ENCODE measurements around the gene E2F4.

The E2F4 gene

GRCh38 chr16:67208154-67208896, 16.4 kb downstream of the E2F4 start:
- DNase-seq (ENCODE audit: low spot score) = no peak

- DNase-seq (ENCODE audit: low spot score) = no peak
Measured at GRCh38 chr16:67209565-67209964, 17.6 kb downstream of the E2F4 start.

DNA sequence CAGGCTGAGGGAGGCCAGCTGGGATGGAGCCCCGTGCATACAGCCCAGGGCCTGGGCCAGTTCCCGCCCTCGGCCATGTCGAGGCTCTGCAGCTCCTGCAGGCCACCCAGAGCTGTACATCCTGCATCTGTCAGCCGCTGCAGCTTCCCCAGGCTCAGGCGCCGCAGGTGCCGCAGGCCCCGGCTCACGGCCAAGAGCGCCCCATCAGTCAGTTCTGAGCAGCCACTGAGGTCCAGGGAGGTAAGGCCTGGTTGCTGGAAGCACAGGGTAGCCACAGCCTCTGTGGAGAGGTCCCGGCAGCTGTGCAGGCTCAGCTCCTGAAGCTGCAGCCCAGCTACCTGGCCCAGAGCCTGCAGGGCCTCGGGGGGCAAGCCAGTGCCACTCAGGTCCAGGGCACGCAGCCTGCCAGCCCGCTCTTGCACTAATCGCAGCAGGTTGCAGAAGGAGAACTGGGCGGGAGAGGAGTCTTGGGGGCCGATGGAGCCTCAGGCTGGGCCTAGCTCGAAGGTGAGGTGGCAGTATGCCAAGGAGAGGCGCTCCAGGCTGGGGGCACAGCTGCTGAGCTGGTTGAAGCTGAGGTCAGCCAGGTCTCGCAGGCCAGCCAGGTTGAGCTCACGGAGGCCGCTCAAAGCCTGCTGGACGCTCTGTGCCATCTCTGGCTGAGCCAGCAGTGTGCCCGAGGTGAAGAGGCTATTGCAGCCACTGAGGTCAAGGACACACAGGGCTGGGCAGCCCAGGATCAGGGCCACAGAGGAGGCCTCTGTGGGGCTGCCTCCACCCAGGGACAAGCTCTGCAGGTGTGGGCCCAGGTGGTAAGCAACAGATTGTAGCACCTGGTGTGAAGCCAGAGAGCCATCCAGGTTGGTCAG, 18.3 kb downstream of the E2F4 start:
- DNase-seq (ENCODE audit: low spot score) = no peak

DNA sequence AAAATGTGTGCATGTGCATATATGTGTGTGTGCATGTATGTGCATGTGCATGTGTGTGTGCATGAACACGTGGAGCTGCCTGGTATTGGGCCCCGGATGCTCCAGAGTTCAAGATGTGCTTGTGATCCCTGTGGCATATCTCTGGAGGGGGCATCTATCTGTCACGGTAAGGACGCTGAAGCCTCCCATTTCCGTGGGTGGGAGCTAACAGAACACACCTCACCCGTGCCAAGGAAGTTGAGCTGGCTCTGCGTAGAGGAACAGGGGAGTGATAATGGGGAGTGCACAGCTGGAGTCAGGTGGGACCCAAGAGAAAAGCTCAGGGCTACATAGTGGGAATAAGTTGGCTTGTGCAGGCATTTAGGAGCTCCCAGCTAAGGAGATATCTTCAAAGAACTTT, 19.7 kb downstream of the E2F4 start:
- DNase-seq (ENCODE audit: low spot score) = no peak

DNA sequence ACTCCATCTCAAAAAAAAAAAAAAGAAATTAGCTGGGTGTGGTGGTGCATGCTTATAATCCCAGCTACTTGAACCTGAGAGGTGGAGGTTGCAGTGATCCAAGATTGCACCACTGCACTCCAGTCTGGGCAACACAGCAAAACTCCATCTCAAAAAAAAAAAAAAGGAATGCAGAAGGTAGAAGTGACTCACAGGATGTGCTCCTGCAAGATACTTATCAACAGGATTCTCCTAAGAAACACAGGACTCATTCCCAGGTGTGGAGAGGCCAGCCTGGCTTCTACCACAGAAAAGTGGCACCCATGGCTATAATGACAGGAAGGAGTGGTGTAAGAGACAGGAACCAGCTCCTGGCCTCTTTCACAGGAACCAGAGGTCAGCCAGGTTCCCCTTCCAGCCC, 20.8 kb downstream of the E2F4 start:
- no peak for DNase-seq (ENCODE audit: low spot score)

GRCh38 chr16:67213197-67214019, 21.5 kb downstream of the E2F4 start:
- DNase-seq (ENCODE audit: low spot score) = no peak

DNA sequence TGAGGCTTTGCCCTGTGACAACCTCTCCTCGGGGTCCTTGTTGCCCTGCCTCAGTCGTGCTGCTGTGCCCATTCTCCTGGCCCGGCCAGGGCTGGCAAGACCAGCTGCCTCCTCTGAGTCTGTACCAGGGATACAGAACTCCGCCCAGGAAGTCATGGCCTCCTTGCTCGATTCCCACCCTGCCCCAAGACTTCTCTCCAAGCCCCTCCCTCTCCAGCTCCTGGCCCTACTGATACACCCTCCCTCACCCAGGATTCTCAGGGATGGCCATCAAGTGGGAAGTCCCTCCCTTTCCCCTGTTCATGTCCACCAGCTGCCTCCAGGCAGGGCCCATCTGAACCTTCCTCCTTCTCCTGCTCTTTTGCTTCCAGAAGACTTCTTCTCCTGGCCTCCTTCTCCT, 23.8 kb downstream of the E2F4 start:
- no peak for DNase-seq (ENCODE audit: low spot score)

DNA sequence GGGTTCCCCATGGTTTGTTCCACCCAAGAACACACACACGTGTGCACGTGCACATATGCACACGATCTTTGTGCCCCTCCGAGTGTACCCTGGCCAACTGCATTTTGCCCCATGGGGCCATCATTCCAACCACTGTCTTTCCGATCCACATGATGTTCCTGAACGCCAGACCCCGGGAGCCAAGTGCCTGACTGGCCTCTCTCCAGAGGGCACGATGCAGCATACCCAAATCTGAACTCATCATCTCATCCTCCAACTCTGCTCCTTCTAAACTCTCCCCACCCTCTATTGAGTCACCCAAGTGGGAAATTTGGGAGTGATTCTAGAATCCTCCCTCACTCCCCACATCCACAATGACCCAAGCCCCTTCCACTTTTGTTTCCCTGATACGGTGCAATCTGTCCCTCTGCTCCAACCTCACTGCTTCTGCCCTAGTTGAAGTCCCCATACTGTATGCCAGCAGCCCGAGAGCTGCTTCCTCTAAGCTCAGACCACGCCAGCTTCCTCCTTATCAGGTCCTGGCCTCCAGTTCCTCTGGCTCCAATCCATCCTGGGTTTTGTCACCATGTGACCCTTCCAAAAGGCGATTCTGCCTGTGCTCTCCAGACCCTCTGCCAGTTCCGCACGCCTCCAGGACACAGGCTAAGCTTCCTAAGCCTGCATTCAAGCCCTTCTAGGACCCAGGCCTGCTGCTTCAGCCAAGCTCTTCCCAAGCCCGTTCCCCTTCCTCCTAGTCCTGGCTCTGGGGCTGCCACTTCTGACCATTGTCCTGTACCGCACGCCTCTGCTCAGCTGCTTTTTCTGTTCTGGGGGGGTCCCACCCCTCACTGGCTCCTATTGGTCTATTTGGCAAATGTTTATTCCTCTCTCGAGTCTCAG, 24.9 kb downstream of the E2F4 start:
- DNase-seq (ENCODE audit: low spot score) = peak; percentile 66

DNA sequence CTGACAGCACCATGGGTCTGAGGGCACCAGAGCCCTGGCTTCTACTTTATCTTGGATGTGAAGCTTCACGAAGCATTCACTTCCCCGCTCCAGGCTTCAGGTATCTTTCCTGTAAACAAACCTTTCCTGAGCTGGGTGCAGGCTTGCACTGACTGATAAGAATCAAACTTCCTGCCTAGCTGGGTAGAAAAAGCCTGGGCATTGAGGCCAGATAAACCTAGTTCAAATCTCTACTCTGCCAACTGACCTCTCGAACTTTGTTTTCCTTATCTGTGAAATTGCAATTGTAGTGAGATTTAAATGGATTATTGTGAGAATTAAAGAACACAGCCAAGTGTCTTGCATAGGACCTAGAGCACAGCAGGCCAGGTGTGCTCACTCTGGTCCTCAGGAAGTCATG, 32.0 kb downstream of the E2F4 start:
- no peak for DNase-seq (ENCODE audit: low spot score)

DNA sequence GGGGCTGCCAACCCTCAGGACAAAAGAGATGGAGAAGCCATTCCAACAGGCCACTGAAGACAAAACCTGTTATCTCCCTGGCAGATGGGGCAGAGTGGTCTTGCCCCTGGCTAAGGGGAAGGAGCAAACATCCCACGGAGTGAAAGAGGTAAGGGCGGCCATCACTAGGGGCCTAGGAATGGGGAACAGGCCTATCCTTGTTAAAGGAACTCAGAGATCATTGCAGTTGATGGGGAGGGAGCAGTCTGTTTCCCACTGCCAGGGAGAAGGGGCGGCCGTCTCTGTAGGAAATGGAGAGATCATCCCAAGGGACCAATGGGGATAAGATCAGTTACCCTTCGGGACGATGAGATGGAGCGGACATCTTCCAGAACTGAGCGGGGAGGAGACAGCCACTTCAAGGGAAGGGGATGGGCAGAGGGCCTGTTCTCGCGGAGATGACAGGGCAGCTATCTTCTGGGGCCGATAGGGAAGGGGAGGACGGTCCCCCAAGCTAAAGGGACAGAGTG, 34.4 kb downstream of the E2F4 start:
- no peak for DNase-seq (ENCODE audit: low spot score)

DNA sequence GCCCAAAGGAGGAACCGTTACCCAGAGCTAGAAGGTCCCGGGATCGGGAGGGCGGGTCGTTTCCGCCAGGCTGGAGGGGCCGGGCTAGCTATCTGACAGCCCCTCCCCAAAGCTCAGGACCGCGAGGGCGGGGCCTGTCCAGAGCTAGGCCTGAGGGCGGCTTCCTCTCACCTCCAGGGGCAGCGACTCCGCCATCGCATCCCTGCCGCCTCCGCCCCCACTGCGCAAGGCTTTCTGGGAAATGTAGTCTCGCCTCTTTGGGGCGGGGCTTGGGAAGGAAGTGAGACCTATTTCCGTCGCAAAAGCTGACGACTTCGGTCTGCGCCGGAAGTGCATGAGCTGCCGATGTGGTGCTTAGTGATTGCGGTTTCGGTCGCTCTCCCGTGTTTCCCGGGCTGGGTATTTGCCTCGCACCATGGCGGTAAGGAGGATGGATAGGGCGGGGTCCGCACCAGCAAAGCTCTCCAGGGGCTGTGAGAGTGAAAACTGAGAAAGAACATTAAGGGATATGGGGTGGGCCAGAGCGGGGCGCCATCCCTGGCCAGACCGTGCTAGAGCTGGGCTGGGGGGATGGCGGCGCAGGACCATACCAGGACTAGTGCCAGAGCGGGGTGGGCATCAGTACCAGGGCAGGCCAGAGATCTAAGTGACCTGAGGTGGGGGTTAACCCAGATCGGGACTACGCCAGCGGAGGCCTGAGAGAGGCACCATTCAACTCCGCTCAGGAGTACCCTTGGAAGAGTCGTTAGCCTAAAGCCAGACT, 35.0 kb downstream of the E2F4 start, which contains the start of gene TMEM208:
TSS of gene TMEM208 (plus strand) at position 327 of the 763 bp plus-strand sequence. CDS start at position 416, 89 bp downstream.
- DNase-seq (ENCODE audit: low spot score) = peak; percentile 99

DNA sequence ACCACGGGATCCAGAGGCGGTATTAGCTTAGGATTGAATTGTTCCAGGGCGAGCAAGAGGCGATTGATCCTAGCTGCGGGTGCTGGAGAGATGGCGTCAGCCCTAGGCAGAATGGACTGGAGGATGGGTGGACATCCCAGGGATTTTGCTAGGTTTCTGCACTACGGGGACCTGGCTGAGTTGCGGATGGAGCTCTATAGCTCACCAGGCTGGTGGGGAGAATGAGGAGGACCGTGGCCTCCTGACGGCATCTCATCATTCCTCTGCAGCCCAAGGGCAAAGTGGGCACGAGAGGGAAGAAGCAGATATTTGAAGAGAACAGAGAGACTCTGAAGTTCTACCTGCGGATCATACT, 35.6 kb downstream of the E2F4 start:
- DNase-seq (ENCODE audit: low spot score) = no peak

DNA sequence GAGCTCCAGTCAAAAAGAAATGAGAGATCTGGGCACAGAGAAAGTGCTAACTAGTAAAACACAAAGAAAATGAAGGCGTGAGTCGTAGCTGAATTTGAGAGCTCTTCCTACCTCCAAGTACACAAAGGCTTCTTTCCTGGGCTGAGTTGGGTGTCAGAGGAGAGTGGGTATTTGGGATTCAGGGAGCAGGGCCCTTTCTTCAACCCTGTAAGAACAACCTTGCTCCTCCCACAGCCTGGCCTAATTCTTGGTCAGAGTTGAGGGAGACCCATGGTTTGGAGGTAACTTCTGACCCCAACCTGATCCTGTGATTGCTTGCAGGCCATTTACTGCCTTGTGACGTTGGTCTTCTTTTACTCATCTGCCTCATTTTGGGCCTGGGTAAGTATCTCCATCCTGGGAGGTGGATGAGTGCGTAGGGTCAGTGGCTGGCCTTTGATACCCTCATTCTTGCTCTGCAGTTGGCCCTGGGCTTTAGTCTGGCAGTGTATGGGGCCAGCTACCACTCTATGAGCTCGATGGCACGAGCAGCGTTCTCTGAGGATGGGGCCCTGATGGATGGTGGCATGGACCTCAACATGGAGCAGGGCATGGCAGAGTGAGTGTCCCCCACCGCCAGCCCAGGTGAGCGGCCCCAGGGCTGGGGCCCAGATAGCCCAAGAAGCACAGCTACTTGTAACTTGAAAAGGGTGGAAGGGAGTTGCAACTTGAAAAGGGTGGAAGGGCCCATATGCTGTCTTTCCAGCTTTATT, 36.3 kb downstream of the E2F4 start:
- DNase-seq (ENCODE audit: low spot score) = no peak

GRCh38 chr16:67228905-67229304, 37.0 kb downstream of the E2F4 start:
- DNase-seq (ENCODE audit: low spot score) = no peak

- no peak for DNase-seq (ENCODE audit: low spot score)
Measured at GRCh38 chr16:67229906-67230808, 38.2 kb downstream of the E2F4 start.

- no peak for DNase-seq (ENCODE audit: low spot score)
Measured at GRCh38 chr16:67230809-67231660, 39.1 kb downstream of the E2F4 start.

DNA sequence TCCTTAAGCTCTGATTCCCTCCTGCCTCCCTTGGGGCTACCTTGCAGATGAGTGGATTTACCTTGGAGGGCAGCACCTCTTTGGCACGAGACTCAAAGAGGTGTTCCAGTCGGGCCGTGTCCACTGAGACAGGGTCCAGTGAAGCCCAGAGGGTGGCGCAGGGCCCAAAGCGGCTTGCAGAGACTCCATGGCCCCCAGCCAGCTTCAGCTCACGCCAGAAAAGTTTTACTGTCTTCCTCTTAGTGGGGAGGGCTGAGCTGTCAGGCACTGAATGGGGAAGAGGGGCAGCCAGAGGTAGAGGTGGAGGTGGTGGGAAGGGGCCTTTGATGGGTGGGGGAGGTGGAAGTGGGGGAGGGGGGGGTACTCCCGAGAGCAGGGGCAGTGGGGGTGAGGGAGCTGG, 41.6 kb downstream of the E2F4 start:
- no peak for DNase-seq (ENCODE audit: low spot score)

GRCh38 chr16:67234180-67234597, 42.2 kb downstream of the E2F4 start:
- no peak for DNase-seq (ENCODE audit: low spot score)

Measured in hematopoietic multipotent progenitor cell treated with erythropoietin and hydrocortisone succinate and interleukin-3 and kit ligand, for 15 days (in vitro differentiated cells).